ENCODE measurements around the gene IL12RB1.

The IL12RB1 gene

DNA sequence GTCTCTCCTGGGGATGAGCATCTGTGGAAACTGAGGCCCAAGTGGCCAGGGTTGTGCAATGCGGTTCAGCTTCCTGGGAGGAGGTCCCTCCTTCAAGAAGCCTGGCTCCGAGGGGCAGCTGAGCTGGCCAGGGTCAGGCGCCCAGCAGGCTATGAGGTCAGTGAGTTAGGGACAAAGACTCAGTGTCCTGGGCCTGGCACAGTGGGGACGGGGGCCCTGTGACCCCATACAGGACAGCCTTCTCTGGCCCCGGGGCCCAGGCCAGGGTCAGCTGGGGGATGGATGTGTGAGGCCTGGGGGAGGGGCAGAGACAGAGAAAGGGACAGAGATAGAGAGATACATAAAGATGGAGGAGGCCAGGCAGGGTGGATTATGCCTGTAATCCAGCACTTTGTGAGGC is 3.0 kb upstream of the IL12RB1 start:
- no peak for DNase-seq (ENCODE audit: low read depth in 3 of 3)

DNA sequence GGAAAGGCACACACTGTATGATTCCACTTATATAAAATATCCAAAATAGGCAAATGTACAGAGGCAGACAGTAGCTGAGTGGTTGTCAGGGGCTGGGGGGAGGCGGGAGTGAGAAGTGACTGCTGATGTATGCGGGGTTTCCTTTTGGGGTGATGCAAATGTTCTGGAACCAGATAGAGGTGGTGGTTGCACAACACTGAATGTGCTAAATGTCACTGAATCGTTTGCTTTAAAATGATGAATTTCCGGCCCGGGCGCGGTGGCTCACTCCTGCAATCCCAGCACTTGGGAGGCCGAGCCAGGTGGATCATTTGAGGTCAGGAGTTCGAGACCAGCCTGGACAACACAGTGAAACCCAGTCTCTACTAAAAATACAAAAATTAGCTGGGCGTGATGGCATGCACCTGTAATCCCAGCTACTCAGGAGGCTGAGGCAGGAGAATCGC is 2.4 kb upstream of the IL12RB1 start:
- peak; percentile 17 to 52 (median 49) for DNase-seq (ENCODE audit: low read depth in 3 of 3)

GRCh38 chr19:18085702-18086457 is 854 bp downstream of the IL12RB1 start:
- no peak for DNase-seq (ENCODE audit: low read depth in 3 of 3)

DNA sequence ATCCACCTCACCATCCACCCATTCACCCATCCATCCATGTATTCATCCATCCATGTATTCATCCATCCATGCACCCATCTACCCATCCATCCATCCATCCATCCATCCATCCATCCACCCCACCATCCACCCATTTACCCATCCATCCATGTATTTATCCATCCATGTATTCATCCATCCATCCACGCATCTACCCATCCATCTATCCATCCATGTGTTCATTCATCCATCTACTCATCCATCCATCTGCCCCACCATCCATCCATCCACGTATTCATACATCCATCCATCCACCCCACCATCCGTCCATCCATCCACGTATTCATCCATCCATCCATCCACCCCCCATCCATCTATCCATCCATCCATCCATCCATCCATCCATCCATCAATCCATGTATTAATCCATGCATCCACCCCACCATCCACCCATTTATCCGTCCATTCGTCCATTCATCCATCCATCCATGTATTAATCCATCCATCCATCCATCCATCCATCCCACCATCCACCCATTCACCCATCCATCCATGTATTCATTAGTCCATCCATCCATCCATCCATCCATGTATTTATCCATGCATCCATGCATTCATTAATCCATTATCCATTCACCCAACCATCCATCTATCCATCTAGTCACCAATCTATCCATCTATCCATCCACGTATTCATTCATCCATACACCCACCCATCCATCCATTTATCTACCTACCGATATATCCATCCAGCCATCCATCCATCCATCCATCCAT is 2.6 kb downstream of the IL12RB1 start:
- DNase-seq (ENCODE audit: low read depth in 3 of 3), result no peak

GRCh38 chr19:18074192-18074591 is 12.5 kb downstream of the IL12RB1 start:
- no peak for DNase-seq (ENCODE audit: low read depth in 3 of 3)

DNA sequence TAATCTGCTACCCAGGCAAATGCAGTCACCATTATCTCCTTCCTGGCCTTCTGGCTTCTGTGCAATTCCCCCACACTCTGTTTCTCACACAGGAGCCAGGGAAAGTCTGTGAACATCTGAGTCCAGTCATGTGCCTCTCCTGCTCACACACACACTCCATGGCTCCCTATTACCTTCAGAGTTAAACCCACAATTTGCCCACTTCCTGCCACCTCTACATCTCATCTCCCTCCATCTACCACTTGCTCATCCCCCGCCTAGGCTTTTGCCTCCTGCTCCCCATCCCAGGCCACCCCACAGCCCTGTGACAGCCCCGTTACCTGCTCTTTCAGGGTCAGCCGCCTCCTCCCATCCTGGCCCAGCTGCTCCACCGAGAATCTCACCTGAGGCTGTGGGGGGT is 13.5 kb downstream of the IL12RB1 start:
- no peak for DNase-seq (ENCODE audit: low read depth in 3 of 3)

- DNase-seq (ENCODE audit: low read depth in 3 of 3), result no peak
Observed at GRCh38 chr19:18072335-18072734, 14.4 kb downstream of the IL12RB1 start.

- DNase-seq (ENCODE audit: low read depth in 3 of 3), result no peak
Observed at GRCh38 chr19:18070181-18070580, 16.6 kb downstream of the IL12RB1 start.

GRCh38 chr19:18069383-18069782 is 17.4 kb downstream of the IL12RB1 start:
- no peak for DNase-seq (ENCODE audit: low read depth in 3 of 3)

DNA sequence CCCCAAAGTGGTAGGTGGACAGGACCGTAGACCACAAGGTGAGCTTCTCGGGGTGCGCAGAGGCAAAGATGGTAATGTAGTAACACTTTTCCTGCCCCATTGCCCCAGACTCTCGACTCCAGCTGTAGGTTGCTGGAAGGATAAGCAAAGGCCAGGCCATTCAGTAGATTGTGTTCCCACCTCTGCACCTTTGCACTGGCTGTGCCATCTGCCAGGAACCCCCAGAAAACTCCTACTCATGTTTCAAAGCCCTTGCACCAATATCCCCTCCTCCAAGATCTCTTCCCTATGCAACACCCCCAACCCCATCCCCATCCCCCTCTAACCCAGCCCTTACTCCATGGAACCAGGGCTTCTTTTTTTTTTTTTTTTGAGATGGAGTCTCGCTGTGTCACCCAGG is 18.3 kb downstream of the IL12RB1 start:
- DNase-seq (ENCODE audit: low read depth in 3 of 3), result no peak

- DNase-seq (ENCODE audit: low read depth in 3 of 3), result no peak
Observed at GRCh38 chr19:18065173-18065495, 21.6 kb downstream of the IL12RB1 start.

DNA sequence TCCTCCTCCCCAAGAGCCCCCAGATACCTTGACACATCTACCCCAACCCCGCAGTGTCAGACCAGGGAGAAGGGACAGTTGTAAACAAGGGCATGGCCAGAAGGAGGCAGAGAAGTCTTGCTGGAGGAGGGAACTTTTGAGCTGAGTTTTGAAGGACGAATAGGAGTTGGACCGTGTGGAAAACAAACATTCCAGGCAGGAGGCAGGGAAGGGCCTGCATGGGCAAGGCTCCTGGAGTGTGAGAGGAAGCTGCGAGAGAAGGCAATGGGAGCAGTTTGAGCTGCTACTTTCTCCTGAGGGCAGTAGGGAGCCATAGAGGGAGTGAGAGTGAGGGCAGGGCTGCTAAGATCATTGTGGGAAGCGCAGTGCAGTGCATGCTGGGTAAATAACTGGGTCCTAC is 23.3 kb downstream of the IL12RB1 start:
- DNase-seq (ENCODE audit: low read depth in 3 of 3), result peak in 1 of 3 donors; percentile 20

DNA sequence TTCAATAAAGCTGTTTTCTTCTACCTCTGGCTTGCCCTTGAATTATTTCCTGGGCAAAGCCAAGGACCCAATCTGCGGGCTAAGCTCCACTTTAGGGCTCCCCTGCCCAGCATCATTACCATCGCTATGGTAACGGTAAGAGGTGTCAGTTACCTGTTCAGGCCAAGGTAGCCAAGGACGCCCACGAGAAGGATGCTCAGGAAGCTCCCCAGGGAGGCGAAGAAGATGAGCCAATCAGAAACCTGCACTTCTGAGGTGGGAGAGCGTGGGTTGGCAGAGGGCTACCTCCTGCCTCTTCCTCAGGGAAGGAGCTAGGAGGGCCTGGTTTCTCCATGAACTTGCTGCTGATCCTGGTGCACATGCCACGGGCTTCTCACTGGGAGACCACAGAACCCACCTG is 24.7 kb downstream of the IL12RB1 start:
- no peak for DNase-seq (ENCODE audit: low read depth in 3 of 3)

GRCh38 chr19:18060472-18060871 is 26.3 kb downstream of the IL12RB1 start:
- no peak for DNase-seq (ENCODE audit: low read depth in 3 of 3)

DNA sequence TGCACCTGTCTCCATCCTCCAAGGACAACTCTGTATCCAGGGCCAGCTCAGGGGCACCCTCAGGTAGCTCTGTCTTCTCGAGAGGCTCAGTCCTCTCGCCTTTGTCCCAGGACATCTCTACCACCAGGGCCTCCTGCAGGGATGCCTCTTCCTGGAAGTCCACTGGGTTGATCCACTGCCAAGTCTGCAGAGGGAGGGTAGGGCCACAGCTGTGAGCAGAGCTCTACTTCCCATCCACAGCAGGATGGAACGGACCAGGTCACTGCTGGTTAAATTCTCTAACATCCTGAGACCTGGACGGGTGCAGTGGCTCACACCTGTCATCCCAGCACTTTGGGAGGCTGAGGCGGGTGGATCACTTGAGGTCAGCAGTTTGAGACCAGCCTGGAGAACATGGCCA is 26.8 kb downstream of the IL12RB1 start:
- DNase-seq (ENCODE audit: low read depth in 3 of 3), result no peak

- DNase-seq (ENCODE audit: low read depth in 3 of 3), result no peak
Observed at GRCh38 chr19:18059297-18059696, 27.4 kb downstream of the IL12RB1 start.

DNA sequence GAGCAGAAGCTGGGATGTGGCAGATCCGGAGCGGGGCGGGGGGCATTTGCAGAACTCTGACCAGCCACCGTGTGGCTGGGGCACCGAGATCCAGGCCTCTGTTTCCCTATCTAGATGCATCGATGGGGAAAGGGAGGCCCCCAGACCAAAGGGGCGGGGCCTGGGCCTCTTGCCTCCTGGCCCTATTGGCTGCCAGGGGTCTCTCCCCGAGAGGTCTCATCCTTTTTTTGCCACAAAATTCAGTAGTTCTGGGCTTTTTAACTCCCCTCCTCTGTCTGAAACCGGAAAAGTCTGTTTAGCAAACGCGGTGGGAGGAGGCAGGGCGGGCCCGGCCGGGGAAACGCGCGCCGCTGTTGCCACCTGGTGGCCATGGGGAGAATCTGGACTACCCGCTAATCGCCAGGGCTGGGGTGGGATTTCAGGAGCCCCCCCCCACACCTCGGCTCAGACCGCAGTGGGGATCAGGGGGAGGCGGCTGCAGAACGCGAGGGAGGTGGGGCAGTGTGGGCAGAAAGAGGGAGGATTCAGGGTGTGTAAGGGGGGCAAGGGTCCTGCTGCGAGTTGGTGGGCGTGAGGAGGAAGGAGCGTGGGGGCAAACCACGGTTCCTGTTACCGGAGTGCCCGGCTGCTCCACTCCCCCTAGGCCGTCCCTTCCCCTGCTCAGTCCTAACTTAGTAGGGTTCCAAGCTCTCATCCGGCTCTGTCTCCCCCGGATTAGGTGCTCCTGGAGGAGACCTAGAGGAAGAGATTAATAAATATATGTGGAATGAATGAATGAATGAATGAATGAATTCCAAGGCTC is 28.3 kb downstream of the IL12RB1 start:
- DNase-seq (ENCODE audit: low read depth in 3 of 3), result peak; percentile 56 to 79 (median 67)

DNA sequence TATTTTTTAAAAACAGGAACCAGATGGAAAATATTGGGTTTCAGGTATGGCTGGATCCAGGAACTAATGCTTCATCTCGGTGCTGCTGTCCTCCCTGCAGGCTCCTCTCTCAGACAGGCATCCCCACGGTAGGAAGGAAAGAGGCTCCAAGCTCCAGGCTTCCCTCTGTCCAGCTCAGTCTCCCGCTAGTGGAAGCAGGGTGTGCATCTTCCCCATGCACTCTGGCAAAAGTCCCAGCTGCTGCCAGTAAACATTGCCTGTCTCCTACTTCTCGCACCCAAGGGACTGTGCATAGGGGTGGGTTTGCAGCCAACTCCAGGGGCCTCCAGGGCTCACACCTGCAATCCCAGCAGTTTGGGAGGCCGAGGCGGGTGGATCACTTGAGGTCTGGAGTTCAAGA is 29.2 kb downstream of the IL12RB1 start:
- no peak for DNase-seq (ENCODE audit: low read depth in 3 of 3)

GRCh38 chr19:18055967-18056366 is 30.8 kb downstream of the IL12RB1 start:
- no peak for DNase-seq (ENCODE audit: low read depth in 3 of 3)

- no peak for DNase-seq (ENCODE audit: low read depth in 3 of 3)
Observed at GRCh38 chr19:18053576-18054219, 33.0 kb downstream of the IL12RB1 start.

GRCh38 chr19:18051887-18052286 is 34.8 kb downstream of the IL12RB1 start:
- DNase-seq (ENCODE audit: low read depth in 3 of 3), result no peak

DNA sequence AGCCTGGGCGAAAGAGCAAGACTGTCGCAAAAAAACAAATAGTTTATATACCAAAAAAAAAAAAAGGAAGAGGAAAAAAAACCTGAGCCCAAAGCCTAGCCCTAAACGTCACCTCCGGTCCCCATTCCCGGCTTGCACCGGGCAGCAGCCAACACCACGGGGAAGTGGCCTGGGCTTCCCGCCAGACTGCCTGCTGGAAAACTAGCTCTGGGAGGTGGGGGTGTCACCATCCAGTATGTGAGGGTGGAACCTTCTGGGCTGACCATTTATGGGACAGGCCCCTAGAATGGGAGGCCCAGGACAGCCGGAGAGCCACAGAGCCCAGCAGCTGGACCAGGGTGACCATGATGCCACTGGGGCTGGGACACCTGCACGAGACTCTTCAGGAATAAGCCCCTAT is 37.3 kb downstream of the IL12RB1 start:
- no peak for DNase-seq (ENCODE audit: low read depth in 3 of 3)
